GM23248 (cell line): Measurements from ENCODE around the gene MANBA. TPM values are rescaled to one million over a fixed set of nuclear protein-coding genes. Genes with fewer than 3 reads are reported as not detected.

Source experiments
- DNase-seq: peaks from one replicate; pipeline ENCODE4 v3.0.0-alpha.2; 2015
- H2AFZ ChIP-seq: fragments of 200-600 bp; sonication (generic); 2 replicates; pipeline ENCODE4 v1.6.1; 2016; ENCODE audit warnings: antibody characterized with exemption
- H3F3A ChIP-seq: fragments of 200-600 bp; sonication (generic); 2 replicates; pipeline ENCODE4 v1.6.1; 2016; ENCODE audit warnings: mild to moderate bottlenecking, antibody characterized with exemption, mixed run types; ENCODE audit not compliant: insufficient read depth
- H3K27ac ChIP-seq: fragments of 200-600 bp; sonication (generic); 2 replicates; pipeline ENCODE4 v1.5.1; 2016; ENCODE audit warnings: mild to moderate bottlenecking
- H3K27me3 ChIP-seq: fragments of 200-600 bp; sonication (generic); replicated peaks from 2 replicates; pipeline ENCODE4 v1.6.1; 2016; ENCODE audit warnings: mild to moderate bottlenecking; ENCODE audit not compliant: insufficient read depth
- H3K36me3 ChIP-seq: fragments of 200-600 bp; sonication (generic); 2 replicates; pipeline ENCODE4 v1.6.1; 2016; ENCODE audit warnings: low read depth, mild to moderate bottlenecking
- H3K4me1 ChIP-seq: fragments of 200-600 bp; sonication (generic); 2 replicates; pipeline ENCODE4 v1.6.1; 2016; ENCODE audit warnings: mild to moderate bottlenecking; ENCODE audit not compliant: insufficient read depth
- H3K4me2 ChIP-seq: fragments of 200-600 bp; sonication (generic); one replicate; pipeline ENCODE4 v1.6.1; 2016; ENCODE audit warnings: mild to moderate bottlenecking; ENCODE audit not compliant: unreplicated experiment
- H3K4me3 ChIP-seq: fragments of 200-600 bp; sonication (generic); 2 replicates; pipeline ENCODE4 v1.5.1; 2016; ENCODE audit warnings: mild to moderate bottlenecking
- H3K79me2 ChIP-seq: fragments of 200-600 bp; sonication (generic); 2 replicates; pipeline ENCODE4 v1.6.1; 2016; ENCODE audit warnings: mild to moderate bottlenecking; ENCODE audit not compliant: insufficient read depth
- H3K9ac ChIP-seq: fragments of 200-600 bp; sonication (generic); 2 replicates; pipeline ENCODE4 v1.6.1; 2016; ENCODE audit warnings: mild to moderate bottlenecking
- H3K9me2 ChIP-seq: fragments of 200-600 bp; sonication (generic); 2 replicates; pipeline ENCODE4 v1.6.1; 2016; ENCODE audit warnings: mixed run types, mild to moderate bottlenecking, moderate library complexity; ENCODE audit not compliant: insufficient read depth
- H3K9me3 ChIP-seq: fragments of 200-600 bp; sonication (generic); one replicate; pipeline ENCODE4 v1.6.1; 2017; ENCODE audit warnings: low read depth
- H4K20me1 ChIP-seq: fragments of 200-600 bp; sonication (generic); 2 replicates; pipeline ENCODE4 v1.6.0; 2016; ENCODE audit not compliant: insufficient read depth
- EZH2 ChIP-seq: fragments of 200-600 bp; sonication (generic); IDR thresholded peaks from 2 replicates; pipeline ENCODE4 v1.6.1; 2018; ENCODE audit warnings: antibody characterized with exemption, mild to moderate bottlenecking; ENCODE audit not compliant: insufficient read depth, poor library complexity, severe bottlenecking
- EZH2phosphoT487 ChIP-seq: fragments of 200-600 bp; sonication (generic); IDR thresholded peaks from 2 replicates; pipeline ENCODE4 v1.6.1; 2018; ENCODE audit warnings: antibody characterized with exemption, moderate library complexity, mild to moderate bottlenecking, low read depth; ENCODE audit not compliant: insufficient read depth
- WGBS, 2 experiments: methylation state at CpG; one replicate each; pipeline ENCODE4 v1.1.6; 2015 to 2017; ENCODE audit warnings: low lambda C conversion rate in 2 of 2, low coverage in 1 of 2; ENCODE audit errors: missing lambda C conversion rate in 2 of 2; 5-methylcytosine and 5-hydroxymethylcytosine counted together
- in situ Hi-C: fragments of 300-500 bp; cut with MboI; formaldehyde crosslinking; loops from 2 replicates; pipeline ENCODE4 v1.15.0; 2020
- polyA plus RNA-seq: library from polyadenylated mRNA; unstranded; fragments of >200 nt; fragmentation: Nextera tagmentation; extraction: Ambion mirVana; gene quantifications from 2 replicates; pipeline ENCODE4 v1.2.1, GENCODE V29; 2016
- total RNA-seq: library from RNA; depleted of rRNA; stranded (reverse); fragments of >200 nt; shearing (Covaris generic); gene quantifications from 2 replicates; pipeline ENCODE4 v1.2.3, GENCODE V29; 2014

MANBA gene
- total and polyA plus RNA-seq, 2 experiments from 2014 or later = 16.6 to 20.5 TPM

DNA sequence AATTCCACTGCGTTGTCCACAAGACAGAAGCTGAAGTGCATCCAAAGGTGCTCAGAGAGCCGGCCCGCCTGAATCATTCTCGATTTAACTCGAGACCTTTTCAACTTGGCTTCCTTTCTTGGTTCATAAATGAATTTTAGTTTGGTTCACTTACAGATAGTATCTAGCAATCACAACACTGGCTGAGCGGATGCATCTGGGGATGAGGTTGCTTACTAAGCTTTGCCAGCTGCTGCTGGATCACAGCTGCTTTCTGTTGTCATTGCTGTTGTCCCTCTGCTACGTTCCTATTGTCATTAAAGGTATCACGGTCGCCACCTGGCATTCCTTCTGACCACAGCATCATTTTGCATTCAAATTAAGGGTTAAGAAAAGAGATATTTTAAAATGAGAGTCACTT is 144.1 kb downstream of the MANBA start:
- H3K36me3 ChIP-seq = peaks cover 43% of the 10 kb centered on the region
- H3K27ac ChIP-seq = no peak overlapping the region
- H2AFZ ChIP-seq = no peak overlapping the region
- H3K9me2 ChIP-seq = no peaks in the 10 kb centered on the region
- no peak overlapping the region for H3K4me3 ChIP-seq
- no peaks in the 10 kb centered on the region for H4K20me1 ChIP-seq
- no peak for TF ChIP-seq EZH2
- TF ChIP-seq EZH2phosphoT487 = no peak
- peaks cover 19% of the 10 kb centered on the region for H3K4me1 ChIP-seq
- in situ Hi-C loops = no loop called here
- no peak overlapping the region for H3K9ac ChIP-seq
- WGBS, 2 experiments = 90 to 93% methylated on average over 9 of the region's 9 CpGs
- no peak overlapping the region for H3K4me2 ChIP-seq
- no peaks in the 10 kb centered on the region for H3K9me3 ChIP-seq
- no peak for DNase-seq
- H3K79me2 ChIP-seq = no peaks in the 10 kb centered on the region
- H3K27me3 ChIP-seq = no peaks in the 10 kb centered on the region
- peaks cover 31% of the 10 kb centered on the region for H3F3A ChIP-seq

DNA sequence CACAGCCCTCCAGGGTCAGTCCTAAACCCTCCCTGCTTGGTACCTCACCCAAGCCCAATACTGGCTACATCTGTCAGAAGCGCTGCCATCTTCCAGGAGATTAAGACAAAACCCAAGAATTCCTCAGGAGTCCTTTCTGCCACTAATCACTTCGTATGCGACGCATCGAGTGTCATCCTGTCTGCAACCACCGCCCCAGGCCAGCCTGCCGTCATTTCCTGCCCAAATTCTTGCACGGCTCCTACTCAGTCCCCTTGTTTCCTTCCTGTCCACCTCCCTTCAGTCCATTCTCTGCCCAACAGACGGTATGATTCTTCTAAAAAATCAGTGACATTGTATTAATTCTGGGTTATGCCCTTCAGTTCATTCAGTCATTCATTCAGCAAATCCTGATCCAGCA is 146.0 kb downstream of the MANBA start:
- Histone ChIP-seq H4K20me1 (no peaks in the 10 kb centered on the region), H2AFZ (no peak overlapping the region), H3K79me2 (no peaks in the 10 kb centered on the region), H3K4me3 (no peak overlapping the region), H3K9me3 (no peaks in the 10 kb centered on the region), H3K4me1 (peaks cover 5% of the 10 kb centered on the region), H3K27me3 (no peaks in the 10 kb centered on the region), H3K4me2 (no peak overlapping the region), H3K9ac (no peak overlapping the region), H3K9me2 (no peaks in the 10 kb centered on the region), H3F3A (peaks cover 16% of the 10 kb centered on the region), H3K36me3 (peaks cover 56% of the 10 kb centered on the region), H3K27ac (no peak overlapping the region)
- no peak for TF ChIP-seq EZH2phosphoT487
- no peak for TF ChIP-seq EZH2
- WGBS, 2 experiments = 93 to 95% methylated on average over 9 of the region's 9 CpGs
- in situ Hi-C loops = no loop called here
- no peak for DNase-seq

DNA sequence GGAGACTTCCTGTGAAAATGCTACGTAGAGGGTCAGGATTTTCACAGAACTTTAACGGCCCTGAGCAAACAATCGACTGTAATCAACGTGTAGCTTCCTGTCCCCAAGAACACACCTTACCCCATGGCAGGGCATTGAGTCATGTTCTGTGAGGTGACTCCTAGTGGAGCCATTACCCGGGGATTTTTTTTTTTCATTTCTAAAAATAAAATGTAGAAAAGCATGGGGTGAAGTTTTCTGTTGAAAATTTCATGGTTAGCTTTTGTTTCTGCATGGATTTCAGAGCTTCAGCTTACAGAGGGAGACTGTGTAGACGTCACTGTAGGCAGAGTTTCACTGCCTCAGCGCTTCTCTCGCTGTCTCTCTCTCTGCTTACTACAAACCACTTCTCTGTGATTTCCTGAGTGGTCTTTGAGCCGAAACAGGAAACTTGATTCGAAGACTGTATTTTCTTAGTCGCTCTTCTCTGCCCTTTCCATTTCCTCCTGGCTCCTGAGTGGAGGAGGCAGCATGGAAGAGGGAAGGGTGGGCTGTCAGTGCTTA is 147.9 kb downstream of the MANBA start:
- no peaks in the 10 kb centered on the region for H3K9me3 ChIP-seq
- no peak for TF ChIP-seq EZH2
- no peak for TF ChIP-seq EZH2phosphoT487
- no peak overlapping the region for H3K27ac ChIP-seq
- no peaks in the 10 kb centered on the region for H3K27me3 ChIP-seq
- no peaks in the 10 kb centered on the region for H3K9me2 ChIP-seq
- no peaks in the 10 kb centered on the region for H4K20me1 ChIP-seq
- H3K4me3 ChIP-seq = no peak overlapping the region
- 88 to 90% methylated on average over 11 of the region's 11 CpGs for WGBS, 2 experiments
- in situ Hi-C loops = no loop called here
- no peaks in the 10 kb centered on the region for H3F3A ChIP-seq
- H3K9ac ChIP-seq = no peak overlapping the region
- no peaks in the 10 kb centered on the region for H3K79me2 ChIP-seq
- peaks cover 67% of the 10 kb centered on the region for H3K36me3 ChIP-seq
- peaks cover 8% of the 10 kb centered on the region; the same call in 1 of the 2 replicates for H3K4me1 ChIP-seq
- no peak overlapping the region for H3K4me2 ChIP-seq
- no peak for DNase-seq
- H2AFZ ChIP-seq = no peak overlapping the region

DNA sequence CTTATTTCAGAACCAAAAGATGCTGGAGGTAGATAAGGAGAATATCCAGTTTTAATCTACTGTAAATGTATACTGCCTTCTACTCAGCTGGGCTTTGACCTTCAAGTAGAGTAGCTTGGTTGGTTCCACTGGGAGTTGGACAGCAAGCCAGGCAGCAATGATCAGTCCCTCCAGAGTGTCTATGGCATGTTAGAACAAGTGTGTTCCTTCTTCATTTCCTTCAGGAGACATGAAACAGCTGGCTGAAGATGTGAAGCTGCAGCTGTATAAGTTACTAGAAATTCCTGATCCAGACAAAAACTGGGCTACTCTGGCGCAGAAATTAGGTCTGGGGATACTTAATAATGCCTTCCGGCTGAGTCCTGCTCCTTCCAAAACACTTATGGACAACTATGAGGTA is 148.6 kb downstream of the MANBA start:
- H3K27me3 ChIP-seq = no peaks in the 10 kb centered on the region
- in situ Hi-C loops = no loop called here
- H3K36me3 ChIP-seq = peaks cover 65% of the 10 kb centered on the region

More for the DNA sequence above, 148.6 kb downstream of the MANBA start:
- no peak for DNase-seq
- Histone ChIP-seq H3K27ac (no peak overlapping the region), H3K4me3 (no peak overlapping the region), H4K20me1 (no peaks in the 10 kb centered on the region), H3K79me2 (no peaks in the 10 kb centered on the region), H3K4me1 (peaks cover 10% of the 10 kb centered on the region; the same call in 1 of the 2 replicates), H3K9me2 (no peaks in the 10 kb centered on the region), H3F3A (no peaks in the 10 kb centered on the region), H3K4me2 (no peak overlapping the region), H2AFZ (no peak overlapping the region), H3K9ac (no peak overlapping the region), H3K9me3 (no peaks in the 10 kb centered on the region)
- no peak for TF ChIP-seq EZH2phosphoT487
- TF ChIP-seq EZH2 = no peak
- WGBS, 2 experiments = 100% methylated on average over 2 of the region's 2 CpGs
